HG03342 (cell line): ENCODE data around the gene LRP1B.
A peak's percentile ranks its signal among the peaks of the same experiment; 100 is the strongest.

ENCODE experiments used
- ATAC-seq: cut with Tn5 transposase; IDR thresholded peaks from one replicate; pipeline ENCODE4 v1.9.1; 2021; ENCODE audit warnings: mild to moderate bottlenecking, moderate library complexity; ENCODE audit not compliant: unreplicated experiment

LRP1B gene

GRCh38 chr2:141468761-141469160 is 662.1 kb downstream of the LRP1B start:
- ATAC-seq = no peak

DNA sequence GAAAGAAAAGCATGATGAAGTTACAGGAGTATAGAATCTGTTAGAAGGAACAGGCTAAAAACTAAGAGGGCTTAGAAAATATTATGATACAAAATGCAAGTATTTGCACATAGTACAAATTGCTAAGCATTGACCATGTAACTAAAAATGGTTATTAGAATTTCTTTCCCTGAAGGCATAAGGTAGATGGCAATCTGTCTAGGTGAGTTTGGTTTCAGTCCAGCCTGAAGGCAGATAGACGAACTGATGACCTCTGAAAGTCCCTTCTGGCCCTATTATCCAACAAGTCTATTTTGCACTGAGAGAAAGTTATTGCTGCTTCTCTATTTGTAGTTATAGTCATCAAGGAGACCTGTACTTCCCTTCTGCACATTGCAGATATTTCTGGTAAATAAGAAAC is 663.5 kb downstream of the LRP1B start:
- ATAC-seq = no peak

- ATAC-seq = no peak
These were observed 665.8 kb downstream of the LRP1B start for GRCh38 chr2:141464995-141465394.

DNA sequence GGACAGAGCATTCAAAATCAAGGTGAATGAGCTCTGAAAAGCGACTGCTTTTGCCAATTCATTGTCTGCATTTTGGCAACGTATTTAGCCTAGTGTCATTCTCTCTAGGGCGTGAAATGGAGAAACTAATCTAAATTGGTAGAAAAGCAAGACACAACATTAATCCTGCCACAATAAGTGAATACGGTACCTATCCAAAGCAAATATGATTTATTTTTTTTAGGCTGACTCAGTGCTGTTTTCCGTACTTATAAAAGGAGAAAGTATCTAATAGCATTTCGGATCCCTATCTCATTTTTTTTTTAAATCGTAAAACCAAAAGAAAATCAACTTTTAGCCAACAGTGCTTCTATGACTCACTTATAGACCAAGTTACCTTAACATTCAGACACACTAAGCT is 672.5 kb downstream of the LRP1B start:
- ATAC-seq = no peak

GRCh38 chr2:141455877-141456276 is 674.9 kb downstream of the LRP1B start:
- ATAC-seq = no peak

DNA sequence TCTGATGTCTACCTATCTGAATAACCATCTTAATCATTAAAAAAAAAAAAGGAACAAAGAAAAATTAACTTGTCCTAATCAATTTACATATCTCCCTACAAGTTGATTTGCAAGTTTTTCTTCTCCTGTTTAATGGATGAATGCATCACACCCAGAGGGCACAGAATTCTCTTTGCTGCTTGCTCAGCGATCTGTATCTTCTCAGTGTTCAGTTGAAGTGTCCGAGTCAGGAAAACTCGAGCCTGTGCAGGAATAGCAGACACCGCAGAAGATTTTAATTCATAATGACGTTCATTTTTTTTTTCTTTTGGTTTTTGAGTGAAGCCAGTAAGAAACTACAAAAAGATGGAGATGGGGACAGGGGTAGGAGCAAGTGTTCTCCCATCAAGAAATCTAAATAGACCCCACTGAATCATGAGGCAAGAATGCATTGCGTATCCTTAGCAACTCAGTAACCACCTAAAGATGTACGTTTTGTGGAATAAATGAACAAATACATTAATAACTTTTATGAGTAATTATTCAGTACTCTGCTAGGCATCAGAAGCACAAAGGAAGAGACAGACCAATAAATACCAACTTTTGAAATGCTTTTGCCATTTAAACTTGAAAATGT is 675.5 kb downstream of the LRP1B start:
- no peak for ATAC-seq

DNA sequence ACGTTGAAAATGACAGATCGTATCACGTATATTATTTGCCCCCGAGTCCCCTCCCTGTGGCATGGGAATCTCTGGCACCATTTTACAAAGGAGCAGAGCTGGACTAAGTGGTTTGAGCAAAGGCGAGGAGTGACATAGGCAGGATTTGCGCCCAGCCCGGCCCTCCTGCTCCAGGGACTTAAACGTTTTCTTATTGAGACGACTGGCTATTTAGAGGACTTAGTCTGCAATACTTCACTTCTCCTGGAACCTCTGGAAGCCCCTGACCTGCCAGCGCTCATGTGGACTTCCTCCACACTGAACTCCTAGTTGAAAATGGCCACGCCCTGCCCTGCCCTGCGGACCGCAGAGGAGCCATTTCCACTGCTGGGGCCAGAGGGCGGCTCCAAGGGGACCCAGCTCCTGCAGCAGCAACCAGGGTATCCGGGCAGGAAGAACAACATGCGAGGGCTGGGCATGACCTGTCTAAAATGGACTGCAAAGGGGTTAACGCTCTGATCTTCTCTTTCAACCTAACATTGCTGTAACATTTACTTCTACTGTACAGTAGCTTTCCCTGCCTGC is 690.7 kb downstream of the LRP1B start:
- no peak for ATAC-seq

DNA sequence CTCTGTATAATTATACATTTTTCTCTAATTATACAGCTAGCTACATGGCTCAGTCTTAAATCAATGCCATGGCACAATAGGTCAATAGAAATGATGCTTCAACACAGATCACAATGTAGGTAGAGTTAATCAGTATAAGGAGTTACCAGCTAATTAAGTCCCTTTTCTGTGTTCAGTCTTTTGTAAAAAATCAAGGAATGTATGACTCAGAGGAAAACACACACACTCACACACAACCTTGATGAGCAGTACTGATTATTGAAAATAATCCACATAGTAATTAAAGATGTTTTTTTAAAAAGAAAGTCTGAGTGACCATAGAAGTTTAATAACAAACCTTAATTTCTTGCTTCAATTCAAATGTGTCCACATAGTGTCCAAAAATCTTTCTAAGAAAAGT is 691.3 kb downstream of the LRP1B start:
- ATAC-seq = no peak

DNA sequence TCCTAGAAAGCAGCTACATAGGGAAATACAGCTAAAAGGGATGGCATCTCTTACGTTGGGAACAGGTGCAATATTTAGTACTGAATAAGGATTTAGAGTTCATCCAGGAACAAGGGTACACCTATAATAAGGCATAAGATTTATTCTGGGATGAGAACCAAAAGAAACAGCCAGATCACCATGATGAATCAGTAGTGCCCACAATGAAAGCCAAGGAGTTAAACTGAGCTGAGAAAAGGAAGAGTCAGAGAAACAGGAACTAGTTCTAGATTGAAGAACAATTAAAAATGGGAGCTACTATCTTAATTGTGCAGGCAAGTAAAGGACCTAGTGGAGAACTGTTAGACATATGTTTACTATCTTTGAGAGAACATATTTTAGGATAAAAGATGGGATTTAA is 692.3 kb downstream of the LRP1B start:
- ATAC-seq = no peak

GRCh38 chr2:141437521-141437920 is 693.3 kb downstream of the LRP1B start:
- no peak for ATAC-seq

- ATAC-seq = no peak
These were observed 707.7 kb downstream of the LRP1B start for GRCh38 chr2:141423124-141423523.

- peak; percentile 88 for ATAC-seq
These were observed 713.5 kb downstream of the LRP1B start for GRCh38 chr2:141417246-141417797.

- ATAC-seq = no peak
These were observed 719.4 kb downstream of the LRP1B start for GRCh38 chr2:141411419-141411818.

- ATAC-seq = no peak
These were observed 731.5 kb downstream of the LRP1B start for GRCh38 chr2:141399270-141399669.

DNA sequence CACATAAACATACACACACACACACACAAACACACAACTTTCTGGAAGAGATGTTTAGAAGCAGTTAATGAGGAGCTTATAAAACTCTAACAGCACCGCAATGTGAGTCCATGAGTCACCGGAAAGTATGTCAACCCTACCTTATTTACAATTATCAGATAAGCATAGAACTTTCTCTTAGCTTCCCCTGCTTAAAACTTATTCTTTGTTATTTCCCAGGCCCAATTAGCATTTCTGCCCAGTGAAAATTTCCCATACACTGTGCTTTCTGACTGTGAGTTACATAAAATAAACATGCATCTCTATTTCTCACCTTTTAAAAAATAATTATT is 737.6 kb downstream of the LRP1B start:
- ATAC-seq = no peak

DNA sequence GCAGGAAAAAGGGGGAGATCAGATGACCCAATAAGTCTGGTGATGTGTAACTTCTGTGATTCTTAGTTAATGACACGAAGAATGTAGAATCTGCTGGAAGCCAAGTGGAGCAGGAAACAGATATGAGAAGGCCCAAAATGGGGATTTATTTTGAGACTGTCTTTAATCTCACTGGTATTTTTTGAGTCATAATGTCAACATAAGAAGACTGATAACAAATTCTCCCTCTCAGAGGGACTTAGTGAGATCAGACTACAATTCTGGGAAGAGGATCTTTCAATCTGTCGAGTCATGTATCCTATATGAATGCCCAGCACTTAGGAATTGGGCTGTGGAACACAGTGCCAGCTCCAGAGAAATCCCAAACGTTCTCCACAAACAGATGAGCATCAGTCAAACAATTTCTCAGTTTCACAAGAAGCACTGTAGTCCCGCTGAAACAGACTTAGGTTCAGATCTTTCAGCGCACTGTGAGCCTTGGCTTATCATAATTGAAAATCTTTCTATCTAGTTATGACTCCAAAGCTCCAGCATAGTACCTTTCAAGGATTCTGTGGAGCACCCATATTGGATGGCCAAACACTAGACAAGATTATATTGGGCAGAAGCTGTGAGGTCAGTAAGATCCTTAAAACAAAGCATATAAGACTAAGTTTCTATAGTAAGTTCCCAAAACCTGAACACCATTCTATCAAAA is 738.2 kb downstream of the LRP1B start:
- no peak for ATAC-seq

- no peak for ATAC-seq
These were observed 744.6 kb downstream of the LRP1B start for GRCh38 chr2:141386168-141386567.

DNA sequence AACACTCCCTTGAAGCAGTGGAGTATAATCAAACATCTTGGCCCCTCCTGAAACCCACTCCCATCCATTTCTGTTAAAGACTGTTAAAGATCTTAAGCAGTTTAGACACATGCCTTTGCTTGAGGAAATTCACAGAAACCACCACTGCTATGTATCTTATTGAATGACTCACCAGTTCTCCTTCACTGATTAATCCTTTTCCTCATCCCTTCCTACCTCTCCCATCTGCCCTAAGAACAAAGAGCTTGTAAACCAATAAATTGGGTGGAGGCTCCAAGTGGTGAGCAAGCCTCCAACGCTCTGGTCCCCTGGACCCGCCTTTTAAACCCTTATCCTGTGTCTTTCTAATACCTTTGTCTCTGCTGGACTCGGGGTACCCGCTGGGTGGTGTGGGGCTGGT is 746.1 kb downstream of the LRP1B start:
- ATAC-seq = no peak

DNA sequence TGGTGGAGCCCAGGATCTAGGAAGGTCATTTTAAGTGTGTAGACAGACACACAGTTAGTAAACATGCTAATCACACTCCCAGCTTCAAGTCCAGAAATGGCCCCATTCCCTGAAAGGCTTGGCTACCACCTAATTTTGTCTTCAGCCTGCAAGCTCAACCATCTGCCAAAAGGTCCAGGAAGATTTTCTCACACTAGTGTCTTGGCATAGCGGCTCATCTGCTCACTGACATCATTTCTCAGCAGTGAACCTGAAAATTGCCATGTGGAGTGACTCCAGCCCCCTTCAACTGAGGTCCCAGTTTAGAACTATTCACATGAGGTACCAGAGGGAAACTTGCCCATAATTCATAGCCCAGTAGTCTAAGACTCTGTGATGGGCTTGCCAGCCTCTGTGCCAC is 748.9 kb downstream of the LRP1B start:
- ATAC-seq = no peak

DNA sequence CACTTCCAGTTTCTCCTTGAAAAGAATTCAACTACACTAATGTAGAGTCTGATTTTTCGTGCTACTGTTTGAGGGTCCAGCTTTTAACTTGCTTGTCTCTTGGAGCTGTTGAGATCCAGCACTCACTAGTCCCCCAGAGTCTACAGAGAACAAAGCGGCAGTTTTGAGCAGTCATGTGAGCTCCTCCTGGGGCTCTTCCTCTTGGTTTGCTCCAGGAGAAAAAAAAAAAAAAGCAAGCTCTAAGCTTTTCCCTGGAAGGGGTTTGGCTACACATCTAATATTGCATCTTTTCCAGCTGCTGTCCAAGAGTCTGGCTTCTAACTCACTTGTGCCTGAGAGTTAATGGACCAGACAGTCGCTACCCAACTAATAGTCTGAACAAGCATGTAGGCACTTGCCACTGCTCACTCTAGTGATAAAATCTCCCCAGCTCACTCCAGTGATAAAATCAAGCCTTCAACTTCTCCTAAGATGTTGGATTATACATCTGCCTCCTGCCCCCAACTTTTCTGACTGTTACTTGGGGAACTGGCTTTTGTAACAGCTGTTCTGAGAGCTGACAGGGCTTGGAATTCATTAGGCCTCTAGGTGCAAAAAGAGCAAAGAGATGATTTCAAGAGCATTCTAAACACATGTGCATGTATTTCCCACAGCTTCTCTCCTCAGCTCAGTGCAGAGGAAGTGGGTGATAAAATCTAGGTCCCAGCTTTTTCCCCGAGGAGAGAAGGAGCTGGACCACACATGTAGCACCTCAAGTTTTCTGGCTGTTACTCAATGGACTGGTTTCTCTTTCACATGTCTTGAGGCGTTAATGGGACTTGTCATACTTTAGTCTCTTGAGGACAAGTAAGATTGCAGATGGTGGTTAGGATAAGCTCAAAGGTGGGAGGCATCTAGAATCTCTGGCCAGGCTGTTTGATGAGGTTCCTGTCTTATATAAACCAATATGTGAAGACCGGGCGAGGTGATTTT is 750.5 kb downstream of the LRP1B start:
- no peak for ATAC-seq

DNA sequence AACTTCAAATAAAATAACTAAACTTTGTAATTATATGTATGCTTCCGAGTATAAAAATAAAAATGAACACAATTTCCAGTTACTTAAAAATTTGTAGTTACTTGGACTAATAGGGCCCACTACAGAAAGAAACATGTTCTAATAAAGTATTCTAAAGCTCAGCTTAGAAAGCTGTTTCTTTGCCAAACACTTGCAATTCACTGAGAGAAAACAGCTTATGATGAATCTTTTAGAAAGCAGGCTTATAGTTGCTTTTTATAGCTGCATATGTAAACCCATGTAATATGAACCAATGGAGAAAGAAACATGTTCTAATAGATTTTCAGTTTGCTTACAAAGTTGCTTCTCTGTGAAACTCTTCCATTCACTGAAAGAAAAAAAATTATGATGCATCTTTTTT is 766.0 kb downstream of the LRP1B start:
- no peak for ATAC-seq
